ENCODE measurements around the gene PGBD4.
"Not testable (repeated sequence)": the region's sequence is repeated elsewhere in the genome, so short reads cannot be mapped to it uniquely, and the experiment has no call there.

PGBD4 gene

GRCh38 chr15:34109797-34110663 is 8.1 kb downstream of the PGBD4 start:
- no peak overlapping the region for H3K4me3 ChIP-seq (ENCODE audit: low read length)
- TF ChIP-seq, protein P1, sequence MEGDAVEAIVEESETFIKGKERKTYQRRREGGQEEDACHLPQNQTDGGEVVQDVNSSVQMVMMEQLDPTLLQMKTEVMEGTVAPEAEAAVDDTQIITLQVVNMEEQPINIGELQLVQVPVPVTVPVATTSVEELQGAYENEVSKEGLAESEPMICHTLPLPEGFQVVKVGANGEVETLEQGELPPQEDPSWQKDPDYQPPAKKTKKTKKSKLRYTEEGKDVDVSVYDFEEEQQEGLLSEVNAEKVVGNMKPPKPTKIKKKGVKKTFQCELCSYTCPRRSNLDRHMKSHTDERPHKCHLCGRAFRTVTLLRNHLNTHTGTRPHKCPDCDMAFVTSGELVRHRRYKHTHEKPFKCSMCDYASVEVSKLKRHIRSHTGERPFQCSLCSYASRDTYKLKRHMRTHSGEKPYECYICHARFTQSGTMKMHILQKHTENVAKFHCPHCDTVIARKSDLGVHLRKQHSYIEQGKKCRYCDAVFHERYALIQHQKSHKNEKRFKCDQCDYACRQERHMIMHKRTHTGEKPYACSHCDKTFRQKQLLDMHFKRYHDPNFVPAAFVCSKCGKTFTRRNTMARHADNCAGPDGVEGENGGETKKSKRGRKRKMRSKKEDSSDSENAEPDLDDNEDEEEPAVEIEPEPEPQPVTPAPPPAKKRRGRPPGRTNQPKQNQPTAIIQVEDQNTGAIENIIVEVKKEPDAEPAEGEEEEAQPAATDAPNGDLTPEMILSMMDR (IDR thresholded peaks at IDR 0.05; ENCODE audit: insufficient read depth, low read depth, low read length, missing control alignments) = peak; percentile 76
- peak; percentile 56 for DNase-seq (ENCODE audit: low read depth)

- no peak overlapping the region for H3K4me3 ChIP-seq (ENCODE audit: low read length)
- DNase-seq (ENCODE audit: low read depth) = no peak
- TF ChIP-seq, protein P1 (IDR thresholded peaks at IDR 0.05; ENCODE audit: insufficient read depth, low read depth, low read length, missing control alignments) = no peak
Observed at GRCh38 chr15:34111488-34111887, 9.6 kb downstream of the PGBD4 start.

GRCh38 chr15:34114215-34114614 is 12.3 kb downstream of the PGBD4 start:
- H3K4me3 ChIP-seq (ENCODE audit: low read length) = no peak overlapping the region
- DNase-seq (ENCODE audit: low read depth) = no peak
- TF ChIP-seq, protein P1 (IDR thresholded peaks at IDR 0.05; ENCODE audit: insufficient read depth, low read depth, low read length, missing control alignments) = no peak

- no peak overlapping the region for H3K4me3 ChIP-seq (ENCODE audit: low read length)
- DNase-seq (ENCODE audit: low read depth) = no peak
- TF ChIP-seq, protein P1 (IDR thresholded peaks at IDR 0.05; ENCODE audit: insufficient read depth, low read depth, low read length, missing control alignments) = no peak
Observed at GRCh38 chr15:34114739-34115138, 12.9 kb downstream of the PGBD4 start.

DNA sequence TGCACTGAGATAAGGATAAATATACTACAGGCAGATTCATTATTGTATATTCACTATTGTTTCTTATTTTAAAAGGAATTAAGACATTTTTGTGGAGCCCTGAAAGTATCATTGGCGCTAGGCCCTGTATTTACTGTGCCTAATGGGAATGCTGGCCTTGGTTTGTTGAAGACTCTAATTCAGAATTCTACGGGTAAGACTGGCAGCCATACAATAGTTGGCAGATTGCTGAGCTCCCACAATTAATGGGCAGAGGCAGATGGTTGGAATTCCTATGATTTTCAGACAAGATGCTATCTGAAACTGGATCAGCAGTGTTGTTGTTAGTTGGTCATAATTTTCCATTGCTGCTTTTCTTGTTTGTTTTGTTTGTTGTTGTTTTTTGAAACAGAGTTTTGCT is 14.7 kb downstream of the PGBD4 start:
- H3K4me3 ChIP-seq (ENCODE audit: low read length) = no peak overlapping the region
- TF ChIP-seq, protein P1 (IDR thresholded peaks at IDR 0.05; ENCODE audit: insufficient read depth, low read depth, low read length, missing control alignments) = no peak
- DNase-seq (ENCODE audit: low read depth) = no peak

DNA sequence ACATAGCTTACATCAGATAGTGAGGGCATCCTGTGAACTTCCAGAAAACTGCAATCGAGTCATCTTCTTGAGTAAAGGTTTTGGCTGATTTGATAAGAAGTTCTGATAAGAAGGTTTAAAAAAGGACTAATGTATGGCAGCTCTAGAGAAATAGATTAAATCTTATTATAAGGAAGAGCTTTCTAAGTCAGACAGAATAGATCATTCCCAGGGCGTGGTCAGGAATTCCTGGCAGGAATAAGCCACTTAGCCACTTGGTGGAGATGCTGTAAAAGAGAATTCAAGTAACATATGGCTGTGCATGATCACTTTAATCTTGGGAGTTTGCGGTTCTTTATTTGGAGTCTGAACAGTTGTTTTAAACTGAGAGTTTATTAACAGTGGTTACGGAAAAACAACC is 17.4 kb downstream of the PGBD4 start:
- no peak overlapping the region for H3K4me3 ChIP-seq (ENCODE audit: low read length)
- TF ChIP-seq, protein P1 (IDR thresholded peaks at IDR 0.05; ENCODE audit: insufficient read depth, low read depth, low read length, missing control alignments) = no peak
- peak; percentile 25 for DNase-seq (ENCODE audit: low read depth)

GRCh38 chr15:34120420-34120819 is 18.5 kb downstream of the PGBD4 start:
- not testable (repeated sequence) for DNase-seq (ENCODE audit: low read depth); H3K4me3 ChIP-seq (ENCODE audit: low read length)

DNA sequence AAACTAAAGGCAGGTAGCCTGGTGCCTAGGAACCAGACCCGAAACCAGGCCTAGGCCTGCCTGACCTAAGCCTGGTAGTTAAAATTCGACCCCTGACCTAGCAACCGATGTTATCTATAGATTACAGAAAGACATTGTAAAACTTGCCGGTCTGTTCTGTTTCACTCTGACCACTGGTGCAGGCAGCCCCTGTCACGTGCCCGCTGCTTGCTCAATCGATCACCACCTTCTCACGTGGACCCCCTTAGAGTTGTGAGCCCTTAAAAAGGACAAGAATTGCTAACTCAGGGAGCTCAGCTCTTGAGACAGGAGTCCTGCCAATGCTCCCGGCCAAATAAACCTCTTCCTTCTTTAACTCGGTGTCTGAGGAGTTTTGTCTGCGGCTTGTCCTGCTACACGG is 19.9 kb downstream of the PGBD4 start:
- DNase-seq (ENCODE audit: low read depth); H3K4me3 ChIP-seq (ENCODE audit: low read length): not testable (repeated sequence)

Measured in epithelial cell of esophagus (primary cell).